ENCODE data around the gene EPHB4.

Gene EPHB4

DNA sequence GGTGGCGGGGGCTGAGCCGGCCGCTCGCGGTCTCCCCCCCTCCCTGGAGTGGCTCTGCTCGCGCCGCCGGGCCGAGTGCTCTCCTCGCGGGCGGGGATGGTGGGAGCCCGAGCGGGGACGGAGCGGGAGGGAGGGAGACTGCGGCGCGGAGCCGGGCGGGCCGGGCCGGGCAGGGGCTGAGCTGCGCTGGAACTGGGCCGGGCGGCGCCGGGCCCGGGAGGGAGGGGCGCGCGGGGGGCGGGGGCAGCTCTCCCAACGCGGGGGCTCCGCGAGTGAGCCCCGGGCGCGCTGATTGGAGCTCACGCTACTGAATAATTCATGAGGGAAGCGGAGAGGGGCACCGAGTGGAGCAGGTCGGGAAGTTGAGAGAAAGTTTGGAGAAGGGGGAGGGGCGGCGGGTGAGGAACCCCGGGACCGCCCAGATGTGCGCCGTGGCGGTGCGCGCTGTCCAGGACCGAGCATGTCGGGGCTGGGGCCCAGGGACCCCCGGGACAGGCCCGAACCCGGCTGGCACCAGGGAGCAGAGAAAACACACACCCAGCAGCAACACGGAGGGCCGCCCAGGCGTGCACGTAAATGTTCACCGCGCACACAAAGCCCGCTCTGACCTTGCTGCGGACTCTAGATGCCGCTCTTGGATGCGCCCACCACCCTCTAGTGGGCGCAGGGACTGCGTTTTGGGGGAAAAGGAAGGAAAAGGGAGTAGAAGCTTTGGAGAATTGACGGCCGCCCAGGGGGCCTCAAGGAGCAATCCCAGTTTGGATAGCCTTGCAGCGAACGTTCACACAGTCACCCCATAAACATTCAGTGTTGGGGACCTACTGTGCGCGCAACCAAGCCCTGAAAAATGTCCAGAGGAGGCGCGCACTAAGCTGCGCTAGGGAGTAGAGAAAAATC is at the start of gene EPHB4:
Gene EPHB4, minus strand, starts transcription at position 194 of the 897 bp plus-strand sequence. CDS start 493 bp downstream, outside the sequence.
- peak within 1 kb of the TSS; percentile 98 for H3K4me3 ChIP-seq (ENCODE audit: low read depth, low read length)
- no peaks in the 10 kb centered on the region for H3K27me3 ChIP-seq (ENCODE audit: control insufficient read depth, insufficient read depth, low read length)
- H3K9ac ChIP-seq (ENCODE audit: low read depth, low read length): peak within 1 kb of the TSS; percentile 87
- peaks cover 27% of the 10 kb centered on the region for H3K36me3 ChIP-seq (ENCODE audit: control insufficient read depth, insufficient read depth, low read length)
- H3K27ac ChIP-seq (ENCODE audit: low read depth, low read length): peak within 1 kb of the TSS; percentile 97
- peaks cover 11% of the 10 kb centered on the region; the same call in 1 of the 2 replicates for H3K4me1 ChIP-seq (ENCODE audit: control insufficient read depth, insufficient read depth, low read length)
- H3K9me3 ChIP-seq (ENCODE audit: control insufficient read depth, insufficient read depth, low read length): no peaks in the 10 kb centered on the region

GRCh38 chr7:100875356-100875751 is 48.0 kb upstream of the EPHB4 start:
- Histone ChIP-seq H3K27ac (ENCODE audit: low read depth, low read length) (peak overlapping the region; percentile 100), H3K4me1 (ENCODE audit: control insufficient read depth, insufficient read depth, low read length) (no peaks in the 10 kb centered on the region), H3K9ac (ENCODE audit: low read depth, low read length) (peak overlapping the region; percentile 90), H3K27me3 (ENCODE audit: control insufficient read depth, insufficient read depth, low read length) (no peaks in the 10 kb centered on the region), H3K9me3 (ENCODE audit: control insufficient read depth, insufficient read depth, low read length) (no peaks in the 10 kb centered on the region), H3K4me3 (ENCODE audit: low read depth, low read length) (peak overlapping the region; percentile 90), H3K36me3 (ENCODE audit: control insufficient read depth, insufficient read depth, low read length) (peaks cover 76% of the 10 kb centered on the region)

GRCh38 chr7:100874577-100875355 is 47.4 kb upstream of the EPHB4 start, which contains the start of gene SRRT:
Gene SRRT, plus strand, starts transcription at chr7:100875103. Its CDS starts 488 bp downstream, at chr7:100875591.
- peaks cover 78% of the 10 kb centered on the region for H3K36me3 ChIP-seq (ENCODE audit: control insufficient read depth, insufficient read depth, low read length)
- no peaks in the 10 kb centered on the region for H3K27me3 ChIP-seq (ENCODE audit: control insufficient read depth, insufficient read depth, low read length)

GRCh38 chr7:100874300-100874576 is 46.9 kb upstream of the EPHB4 start:
- H3K36me3 ChIP-seq (ENCODE audit: control insufficient read depth, insufficient read depth, low read length): peaks cover 74% of the 10 kb centered on the region
- H3K9ac ChIP-seq (ENCODE audit: low read depth, low read length): peak overlapping the region; percentile 93

More at GRCh38 chr7:100874577-100875355, 47.4 kb upstream of the EPHB4 start, which contains the start of gene SRRT:
- Histone ChIP-seq H3K27ac (ENCODE audit: low read depth, low read length) (peak within 1 kb of the TSS; percentile 100), H3K4me3 (ENCODE audit: low read depth, low read length) (peak within 1 kb of the TSS; percentile 90), H3K4me1 (ENCODE audit: control insufficient read depth, insufficient read depth, low read length) (no peaks in the 10 kb centered on the region), H3K9ac (ENCODE audit: low read depth, low read length) (peak within 1 kb of the TSS; percentile 93), H3K9me3 (ENCODE audit: control insufficient read depth, insufficient read depth, low read length) (no peaks in the 10 kb centered on the region)

GRCh38 chr7:100873599-100874299 is 46.4 kb upstream of the EPHB4 start:
- Histone ChIP-seq H3K4me1 (ENCODE audit: control insufficient read depth, insufficient read depth, low read length) (no peaks in the 10 kb centered on the region), H3K36me3 (ENCODE audit: control insufficient read depth, insufficient read depth, low read length) (peaks cover 72% of the 10 kb centered on the region), H3K9ac (ENCODE audit: low read depth, low read length) (peak overlapping the region; percentile 93)

More at GRCh38 chr7:100874300-100874576, 46.9 kb upstream of the EPHB4 start:
- H3K27me3 ChIP-seq (ENCODE audit: control insufficient read depth, insufficient read depth, low read length): no peaks in the 10 kb centered on the region
- H3K9me3 ChIP-seq (ENCODE audit: control insufficient read depth, insufficient read depth, low read length): no peaks in the 10 kb centered on the region
- no peaks in the 10 kb centered on the region for H3K4me1 ChIP-seq (ENCODE audit: control insufficient read depth, insufficient read depth, low read length)
- peak overlapping the region; percentile 90 for H3K4me3 ChIP-seq (ENCODE audit: low read depth, low read length)
- H3K27ac ChIP-seq (ENCODE audit: low read depth, low read length): peak overlapping the region; percentile 100

GRCh38 chr7:100867776-100868485 is 40.6 kb upstream of the EPHB4 start:
- Histone ChIP-seq H3K36me3 (ENCODE audit: control insufficient read depth, insufficient read depth, low read length) (peaks cover 46% of the 10 kb centered on the region), H3K27me3 (ENCODE audit: control insufficient read depth, insufficient read depth, low read length) (no peaks in the 10 kb centered on the region), H3K27ac (ENCODE audit: low read depth, low read length) (peak overlapping the region; percentile 96), H3K9me3 (ENCODE audit: control insufficient read depth, insufficient read depth, low read length) (no peaks in the 10 kb centered on the region), H3K4me3 (ENCODE audit: low read depth, low read length) (peak overlapping the region; percentile 94), H3K9ac (ENCODE audit: low read depth, low read length) (peak overlapping the region; percentile 96), H3K4me1 (ENCODE audit: control insufficient read depth, insufficient read depth, low read length) (peaks cover 6% of the 10 kb centered on the region)

More at GRCh38 chr7:100873599-100874299, 46.4 kb upstream of the EPHB4 start:
- Histone ChIP-seq H3K27ac (ENCODE audit: low read depth, low read length) (peak overlapping the region; percentile 100), H3K27me3 (ENCODE audit: control insufficient read depth, insufficient read depth, low read length) (no peaks in the 10 kb centered on the region), H3K4me3 (ENCODE audit: low read depth, low read length) (peak overlapping the region; percentile 90), H3K9me3 (ENCODE audit: control insufficient read depth, insufficient read depth, low read length) (no peaks in the 10 kb centered on the region)

GRCh38 chr7:100867040-100867775 is 39.9 kb upstream of the EPHB4 start, which contains the start of gene TRIP6:
Gene TRIP6, plus strand, starts transcription at chr7:100867387. Its CDS starts 111 bp downstream, at chr7:100867498.
- H3K27me3 ChIP-seq (ENCODE audit: control insufficient read depth, insufficient read depth, low read length): no peaks in the 10 kb centered on the region
- H3K27ac ChIP-seq (ENCODE audit: low read depth, low read length): peak within 1 kb of the TSS; percentile 96
- H3K36me3 ChIP-seq (ENCODE audit: control insufficient read depth, insufficient read depth, low read length): peaks cover 46% of the 10 kb centered on the region
- H3K4me1 ChIP-seq (ENCODE audit: control insufficient read depth, insufficient read depth, low read length): peaks cover 6% of the 10 kb centered on the region
- peak within 1 kb of the TSS; percentile 96 for H3K9ac ChIP-seq (ENCODE audit: low read depth, low read length)
- H3K9me3 ChIP-seq (ENCODE audit: control insufficient read depth, insufficient read depth, low read length): no peaks in the 10 kb centered on the region
- peak within 1 kb of the TSS; percentile 94 for H3K4me3 ChIP-seq (ENCODE audit: low read depth, low read length)

DNA sequence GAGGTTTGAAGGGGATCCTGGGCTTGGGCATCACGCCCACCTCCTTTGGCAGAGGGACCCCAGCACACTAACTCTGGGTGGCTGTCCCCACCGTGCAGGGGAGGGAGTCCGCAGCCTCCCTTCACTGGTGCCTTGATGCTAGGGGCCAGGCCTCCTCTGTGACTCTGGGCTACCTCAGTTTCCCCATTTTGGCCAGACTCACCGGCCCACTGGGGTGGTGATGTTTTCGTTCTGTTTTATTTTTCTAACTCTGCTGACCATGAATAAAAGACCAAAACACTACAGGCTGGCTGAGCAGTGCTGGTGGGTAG is 39.4 kb upstream of the EPHB4 start:
- Histone ChIP-seq H3K27me3 (ENCODE audit: control insufficient read depth, insufficient read depth, low read length) (no peaks in the 10 kb centered on the region), H3K4me3 (ENCODE audit: low read depth, low read length) (peak overlapping the region; percentile 94), H3K4me1 (ENCODE audit: control insufficient read depth, insufficient read depth, low read length) (peaks cover 6% of the 10 kb centered on the region), H3K36me3 (ENCODE audit: control insufficient read depth, insufficient read depth, low read length) (peaks cover 42% of the 10 kb centered on the region), H3K9ac (ENCODE audit: low read depth, low read length) (peak overlapping the region; percentile 96), H3K27ac (ENCODE audit: low read depth, low read length) (peak overlapping the region; percentile 96), H3K9me3 (ENCODE audit: control insufficient read depth, insufficient read depth, low read length) (no peaks in the 10 kb centered on the region)

GRCh38 chr7:100865938-100866728 is 38.8 kb upstream of the EPHB4 start:
- H3K4me3 ChIP-seq (ENCODE audit: low read depth, low read length): peak overlapping the region; percentile 94; the same call in 1 of the 2 replicates
- peak overlapping the region; percentile 96 for H3K27ac ChIP-seq (ENCODE audit: low read depth, low read length)
- H3K27me3 ChIP-seq (ENCODE audit: control insufficient read depth, insufficient read depth, low read length): no peaks in the 10 kb centered on the region
- no peaks in the 10 kb centered on the region for H3K9me3 ChIP-seq (ENCODE audit: control insufficient read depth, insufficient read depth, low read length)
- peaks cover 6% of the 10 kb centered on the region for H3K4me1 ChIP-seq (ENCODE audit: control insufficient read depth, insufficient read depth, low read length)
- peak overlapping the region; percentile 96 for H3K9ac ChIP-seq (ENCODE audit: low read depth, low read length)
- H3K36me3 ChIP-seq (ENCODE audit: control insufficient read depth, insufficient read depth, low read length): peaks cover 42% of the 10 kb centered on the region
